Progenitor cell of endocrine pancreas (in vitro differentiated cells): ENCODE measurements around the gene RFX7. TPM values are rescaled to one million over a fixed set of nuclear protein-coding genes. Genes with fewer than 3 reads are reported as not detected.
A peak's percentile ranks its signal among the peaks of the same experiment; 100 is the strongest.

Experiments used
- DNase-seq: peaks from one replicate; pipeline ENCODE4 v3.0.0; 2021; ENCODE audit warnings: low spot score; ENCODE audit not compliant: unreplicated experiment
- H3K27ac Mint-ChIP-seq: 2 replicates; pipeline ENCODE4 v1.8.0; 2021; ENCODE audit warnings: mild to moderate bottlenecking, moderate library complexity, mixed read lengths
- H3K27me3 Mint-ChIP-seq: 2 replicates; pipeline ENCODE4 v1.8.0; 2021; ENCODE audit warnings: mixed read lengths
- H3K36me3 Mint-ChIP-seq: 2 replicates; pipeline ENCODE4 v1.8.0; 2022; ENCODE audit warnings: mixed read lengths; ENCODE audit not compliant: insufficient read depth
- H3K4me1 Mint-ChIP-seq: 2 replicates; pipeline ENCODE4 v1.8.0; 2021; ENCODE audit warnings: low read depth, mixed read lengths
- H3K4me3 Mint-ChIP-seq: 2 replicates; pipeline ENCODE4 v1.8.0; 2021; ENCODE audit warnings: low read depth, mild to moderate bottlenecking, moderate library complexity, mixed read lengths
- H3K9me3 Mint-ChIP-seq: 2 replicates; pipeline ENCODE4 v1.8.0; 2021; ENCODE audit warnings: low read depth, mixed read lengths
- CTCF ChIP-seq: fragments of 200-600 bp; sonication (generic); IDR thresholded peaks from one replicate; pipeline ENCODE4 v1.5.0; 2021; ENCODE audit warnings: antibody characterized with exemption, mild to moderate bottlenecking; ENCODE audit not compliant: unreplicated experiment
- total RNA-seq: library from RNA; stranded (reverse); gene quantifications from 2 replicates; pipeline ENCODE4 v1.2.1, GENCODE V29; 2021

The RFX7 gene
- total RNA-seq, 1 donor from 2014 or later = 33.6 TPM

- Mint-ChIP-seq H3K4me1 (peaks cover 7% of the 10 kb centered on the region), H3K9me3 (peaks cover 7% of the 10 kb centered on the region), H3K4me3 (no peak overlapping the region), H3K27me3 (peaks cover 80% of the 10 kb centered on the region), H3K27ac (no peak overlapping the region), H3K36me3 (no peaks in the 10 kb centered on the region)
- no peak for DNase-seq
- no peak for TF ChIP-seq CTCF
Observed at GRCh38 chr15:56254265-56254664, 10.6 kb upstream of the RFX7 start.

GRCh38 chr15:56252386-56252785 lies 8.7 kb upstream of the RFX7 start:
- no peak for DNase-seq
- H3K36me3 Mint-ChIP-seq = no peaks in the 10 kb centered on the region
- peaks cover 20% of the 10 kb centered on the region for H3K4me1 Mint-ChIP-seq
- no peak overlapping the region for H3K4me3 Mint-ChIP-seq
- no peak overlapping the region for H3K27ac Mint-ChIP-seq
- H3K27me3 Mint-ChIP-seq = peaks cover 69% of the 10 kb centered on the region
- TF ChIP-seq CTCF = no peak
- no peaks in the 10 kb centered on the region for H3K9me3 Mint-ChIP-seq

- no peak for TF ChIP-seq CTCF
- no peak for DNase-seq
- Mint-ChIP-seq H3K4me1 (peaks cover 24% of the 10 kb centered on the region), H3K4me3 (no peak overlapping the region), H3K9me3 (no peaks in the 10 kb centered on the region), H3K36me3 (no peaks in the 10 kb centered on the region), H3K27me3 (peaks cover 66% of the 10 kb centered on the region), H3K27ac (no peak overlapping the region)
Observed at GRCh38 chr15:56251315-56252095, 7.8 kb upstream of the RFX7 start.

- H3K36me3 Mint-ChIP-seq = no peaks in the 10 kb centered on the region
- peaks cover 29% of the 10 kb centered on the region for H3K4me1 Mint-ChIP-seq
- H3K27me3 Mint-ChIP-seq = peaks cover 63% of the 10 kb centered on the region
- no peak for TF ChIP-seq CTCF
- no peaks in the 10 kb centered on the region for H3K9me3 Mint-ChIP-seq
- no peak overlapping the region for H3K4me3 Mint-ChIP-seq
- DNase-seq = no peak
- H3K27ac Mint-ChIP-seq = no peak overlapping the region
Observed at GRCh38 chr15:56250626-56251025, 6.9 kb upstream of the RFX7 start.

- no peaks in the 10 kb centered on the region for H3K9me3 Mint-ChIP-seq
- H3K36me3 Mint-ChIP-seq = no peaks in the 10 kb centered on the region
- H3K27me3 Mint-ChIP-seq = peaks cover 49% of the 10 kb centered on the region
- peak; percentile 44 for TF ChIP-seq CTCF
- H3K27ac Mint-ChIP-seq = no peak overlapping the region
- H3K4me3 Mint-ChIP-seq = no peak overlapping the region
- peaks cover 32% of the 10 kb centered on the region for H3K4me1 Mint-ChIP-seq
- no peak for DNase-seq
Observed at GRCh38 chr15:56249092-56249491, 5.4 kb upstream of the RFX7 start.
